Amygdala (tissue), 56 donors: ENCODE measurements around the gene SUMF1.

ENCODE experiments used
- DNase-seq, 56 donors: peaks; one replicate each; lab custom pipeline; 2025; lab: John Stamatoyannopoulos, UW

Gene SUMF1

DNA sequence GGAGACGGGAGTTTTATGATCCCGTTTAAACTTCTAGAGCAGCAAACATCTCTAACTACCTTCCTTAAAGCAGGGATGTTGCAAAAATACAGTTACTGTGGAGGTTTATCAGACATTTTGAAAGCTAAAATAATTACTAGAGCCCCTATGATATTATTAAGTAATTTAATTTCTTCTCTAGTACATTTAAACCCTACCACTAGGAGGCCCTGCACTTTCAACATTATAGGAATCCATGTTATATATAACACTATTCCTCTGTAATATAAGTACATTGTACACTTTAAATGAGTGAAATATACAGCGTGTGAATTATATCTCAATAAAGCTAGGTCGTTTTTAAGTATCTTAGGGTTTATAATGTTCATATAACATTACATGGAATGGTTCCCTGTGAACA is 152.4 kb downstream of the SUMF1 start:
- no peak for DNase-seq

DNA sequence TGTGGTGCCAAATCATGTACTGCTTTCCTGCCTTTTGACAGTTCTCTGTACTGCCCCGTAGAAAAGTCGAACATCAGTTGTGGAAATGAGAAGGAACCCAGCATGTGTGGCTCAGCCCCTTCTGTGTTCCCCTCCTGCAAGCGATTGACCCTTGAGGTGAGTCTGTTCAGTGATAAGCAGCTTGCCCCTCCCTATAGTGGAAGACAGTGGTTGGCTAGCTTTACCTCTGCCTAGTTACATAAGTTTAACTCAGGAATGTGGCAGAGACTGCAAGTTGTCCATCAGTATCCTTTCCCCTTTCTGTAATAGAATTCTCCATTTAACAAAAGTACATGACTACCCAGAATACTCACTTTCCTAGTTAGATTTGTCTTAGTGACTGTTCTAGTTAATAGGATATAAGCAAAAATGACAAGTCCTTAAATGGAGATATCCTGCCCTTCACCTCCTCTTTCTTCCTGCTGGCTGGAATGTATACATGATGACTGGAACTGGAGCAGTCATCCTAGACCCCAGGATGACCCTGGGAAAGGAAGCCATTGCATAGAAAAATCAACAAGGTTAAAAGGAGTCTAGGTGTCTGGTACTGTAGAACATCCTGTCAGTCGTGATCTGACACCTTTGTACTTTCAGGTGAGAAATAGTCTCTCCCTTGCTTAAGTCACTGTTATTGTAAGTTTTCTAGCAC is 153.3 kb downstream of the SUMF1 start:
- no peak for DNase-seq

GRCh38 chr3:4311496-4311895 is 155.6 kb downstream of the SUMF1 start:
- no peak for DNase-seq
